ENCODE measurements around the gene ANXA1.

Gene ANXA1

GRCh38 chr9:73138516-73138915 is 13.1 kb upstream of the ANXA1 start:
- DNase-seq = no peak

DNA sequence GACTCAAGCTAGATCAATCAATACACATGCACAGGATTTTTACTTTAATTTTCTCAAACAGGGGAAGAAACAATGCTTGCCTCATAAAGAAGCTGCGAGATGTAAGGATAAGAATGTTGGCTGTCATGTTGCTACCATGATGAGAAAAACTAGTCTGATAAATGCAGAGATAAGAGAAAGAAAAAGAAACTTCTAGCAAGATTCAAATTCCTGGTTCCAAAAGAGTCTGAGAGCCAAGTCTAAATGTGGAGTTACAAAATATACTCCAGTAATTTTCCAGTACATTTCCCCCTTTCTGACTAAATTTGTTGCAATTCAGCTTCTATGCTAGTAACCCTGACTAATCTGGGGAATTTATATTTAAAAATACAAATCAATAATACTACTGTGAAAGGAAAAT is 10.4 kb upstream of the ANXA1 start:
- DNase-seq = no peak

- DNase-seq = no peak
Observed at GRCh38 chr9:73143711-73144328, 7.8 kb upstream of the ANXA1 start.

DNA sequence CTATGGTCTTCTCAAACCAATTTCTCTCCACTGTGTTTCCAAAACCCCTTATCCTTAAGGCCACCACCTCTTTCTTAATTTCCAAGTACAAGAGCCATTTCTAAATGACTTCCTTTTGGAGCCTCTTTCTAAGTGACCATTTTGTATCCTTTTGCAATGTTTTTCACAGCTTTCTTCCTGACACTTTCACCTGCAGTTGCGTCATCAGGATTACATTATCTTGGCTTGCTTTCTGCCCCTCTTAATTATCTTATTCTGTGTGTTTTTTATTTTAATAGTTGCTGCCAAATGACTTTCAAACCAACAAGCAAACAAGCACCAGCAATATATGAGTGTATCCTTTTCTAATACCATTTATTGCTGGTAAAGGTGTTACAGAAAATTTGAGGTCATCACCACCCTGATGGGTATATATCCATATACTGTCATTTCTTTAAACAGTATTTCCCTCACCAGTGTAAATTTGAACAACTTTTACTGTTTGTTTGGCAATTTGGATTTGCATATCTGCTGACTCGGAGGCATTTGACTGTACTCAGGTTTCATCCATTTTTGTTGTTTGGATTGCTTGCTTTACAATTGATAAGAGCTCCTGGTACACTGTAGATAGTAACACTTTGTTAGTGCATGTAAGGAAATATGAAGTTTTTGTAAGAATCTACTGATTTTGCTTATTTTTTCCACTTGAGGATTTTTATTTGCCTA is 5.4 kb upstream of the ANXA1 start:
- no peak for DNase-seq

DNA sequence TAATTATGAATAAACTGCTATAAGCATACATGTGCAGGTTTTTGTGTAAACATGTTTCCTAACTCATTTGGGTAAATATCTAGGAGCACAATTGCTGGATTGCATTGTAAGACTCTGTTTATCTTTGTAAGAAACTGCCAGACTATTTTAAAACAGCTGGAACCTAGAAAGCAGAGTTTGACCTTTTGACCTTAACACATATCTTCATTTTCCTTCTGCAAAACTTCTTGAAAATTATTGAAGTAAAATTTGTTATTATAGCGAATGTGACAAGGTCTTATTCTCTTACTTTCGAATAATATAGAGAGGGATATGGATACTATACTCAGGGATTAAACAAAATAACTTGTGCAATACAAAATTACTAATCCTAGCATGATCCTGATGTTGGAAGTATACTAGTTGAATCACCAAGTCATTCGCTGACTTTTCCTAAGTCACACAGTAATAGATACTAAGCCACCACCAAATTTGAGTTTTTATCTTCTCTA is 3.2 kb upstream of the ANXA1 start:
- no peak for DNase-seq

DNA sequence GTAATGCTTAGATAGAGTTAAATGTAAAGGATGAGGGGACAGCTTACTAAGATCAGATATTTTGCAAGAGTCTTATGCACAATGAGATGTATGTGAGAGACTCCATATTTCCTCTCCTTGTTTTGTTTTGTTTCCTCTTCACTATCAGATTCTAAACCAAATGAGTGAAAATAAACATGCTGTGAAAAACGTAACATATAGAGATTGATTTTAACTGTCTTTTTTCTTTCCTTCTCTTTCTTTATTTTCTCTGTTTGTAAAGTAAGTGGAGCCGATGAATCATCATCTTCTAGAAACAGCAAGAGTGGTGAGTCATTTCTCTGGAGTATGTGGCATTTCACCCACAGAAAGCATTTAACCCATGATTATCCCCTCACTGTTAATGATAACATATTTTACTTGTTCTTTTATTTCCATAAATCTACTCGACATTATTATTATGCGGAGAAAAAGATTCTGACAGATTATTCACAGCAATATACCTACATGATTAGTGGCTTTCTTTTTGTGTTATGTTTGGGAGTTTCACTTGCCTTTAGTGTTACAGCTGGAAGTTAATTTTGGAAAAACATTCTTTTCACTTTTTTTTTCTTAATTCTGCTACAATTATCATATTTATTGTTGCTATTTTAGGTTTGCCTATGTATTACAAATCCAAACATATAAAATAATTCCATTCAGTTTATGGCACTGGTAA is 2.1 kb upstream of the ANXA1 start:
- DNase-seq = no peak

DNA sequence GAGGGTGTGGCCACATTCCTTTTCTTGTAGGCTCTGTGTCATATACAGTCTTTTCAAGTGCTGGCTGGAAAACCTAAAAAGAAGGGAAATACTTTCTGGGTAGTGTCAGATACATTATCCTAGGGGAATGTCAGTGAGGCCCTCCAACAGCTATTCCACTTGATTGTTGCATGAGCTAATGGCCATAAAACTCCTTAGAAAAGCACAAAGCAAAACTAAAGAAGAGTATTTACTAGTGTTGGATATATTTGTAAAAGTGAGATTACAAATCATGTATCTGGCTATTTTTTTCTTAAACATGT is 829 bp downstream of the ANXA1 start:
- DNase-seq = no peak

DNA sequence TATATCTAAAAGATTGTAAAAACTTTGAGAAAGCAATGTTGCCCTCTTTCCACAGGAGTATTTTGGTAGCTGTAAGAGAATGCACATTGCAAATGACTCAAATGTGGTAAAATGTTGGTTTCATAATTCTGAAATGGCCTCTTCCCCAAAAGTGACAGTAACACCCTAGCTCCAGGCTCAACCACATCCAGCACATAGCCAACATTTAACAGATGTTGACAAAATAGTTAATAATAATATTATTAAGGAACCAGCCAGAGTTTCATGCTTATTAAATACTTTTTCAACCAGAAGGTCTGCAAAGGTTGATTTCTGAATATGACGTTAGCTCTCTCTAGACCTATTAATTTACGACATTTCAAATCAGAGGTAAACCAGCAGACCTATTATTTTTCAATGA is 1.3 kb downstream of the ANXA1 start:
- no peak for DNase-seq

DNA sequence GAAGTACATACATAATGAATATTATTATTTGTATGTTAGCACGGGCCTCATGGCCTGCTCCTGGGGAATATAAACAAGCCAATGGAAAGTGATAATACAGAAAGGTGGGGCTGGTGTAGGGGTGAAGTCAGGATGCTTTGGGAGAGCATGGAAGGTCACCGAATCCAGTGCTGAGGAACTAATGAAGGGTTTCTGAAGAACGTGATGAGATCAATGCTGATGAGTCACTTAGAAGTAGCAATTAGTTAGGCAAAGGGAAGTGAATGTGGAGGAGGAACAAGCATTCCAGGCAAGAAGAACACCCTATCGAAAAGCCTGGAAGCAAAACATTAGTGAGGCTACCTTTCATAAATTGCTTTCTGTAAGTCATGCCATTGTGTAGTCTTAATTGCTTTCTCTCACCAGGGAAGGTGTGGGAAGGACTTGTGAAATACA is 2.1 kb downstream of the ANXA1 start:
- no peak for DNase-seq

DNA sequence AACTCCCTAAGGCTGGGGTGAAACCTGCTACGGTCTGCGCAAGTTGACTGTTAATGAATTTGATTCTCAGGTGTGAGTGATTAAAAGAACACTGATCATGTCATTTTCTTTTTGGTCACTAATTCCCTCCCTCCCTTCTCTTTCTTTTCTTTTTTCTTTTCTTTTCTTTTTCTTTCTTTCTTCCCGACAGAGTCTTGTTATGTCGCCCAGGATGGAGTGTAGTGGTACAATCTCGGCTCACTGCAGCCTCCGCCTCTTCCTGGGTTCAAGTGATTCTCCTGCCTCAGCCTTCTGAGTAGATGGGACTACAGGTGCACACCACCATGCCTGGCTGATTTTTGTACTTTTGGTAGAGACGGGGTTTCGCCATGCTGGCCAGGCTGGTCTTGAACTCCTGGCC is 2.6 kb downstream of the ANXA1 start:
- no peak for DNase-seq

DNA sequence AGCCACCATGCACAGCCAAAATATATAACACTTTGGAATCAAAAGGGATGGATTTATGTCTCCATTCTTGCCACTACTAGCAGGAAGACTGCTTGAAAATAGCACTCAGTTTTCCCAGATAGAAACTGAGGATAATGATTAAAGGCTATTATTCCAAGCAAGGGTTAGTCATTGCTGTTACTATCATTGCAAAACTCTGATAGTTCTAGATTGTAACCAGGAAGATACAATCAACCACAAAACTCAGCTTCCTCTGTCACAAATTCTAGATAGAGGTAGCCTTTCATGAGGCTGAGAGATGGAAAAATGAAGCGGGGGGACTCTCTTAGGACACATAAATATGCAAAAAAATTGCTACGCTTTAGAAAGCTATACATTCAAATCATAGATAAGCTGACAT is 3.1 kb downstream of the ANXA1 start:
- DNase-seq = no peak

DNA sequence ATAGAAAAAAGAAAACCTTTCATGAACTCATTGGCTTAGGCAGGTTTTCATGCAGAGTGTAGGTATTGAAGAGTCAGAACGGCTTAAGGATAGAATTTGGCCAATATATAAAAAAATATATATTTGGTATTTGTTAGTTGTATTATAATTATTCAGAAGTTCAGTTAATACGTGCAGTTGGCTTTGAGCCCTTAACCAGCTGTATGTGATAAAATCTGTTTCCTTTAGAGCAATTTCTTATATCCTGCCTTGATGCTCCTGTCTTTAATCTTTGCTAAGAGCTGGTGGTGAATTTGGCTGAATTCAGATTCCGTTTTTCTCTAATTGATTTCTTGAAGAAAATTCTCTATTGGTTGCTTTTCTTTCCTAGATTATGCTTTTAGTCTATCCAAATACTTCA is 3.7 kb downstream of the ANXA1 start:
- no peak for DNase-seq

- DNase-seq = no peak
Observed at GRCh38 chr9:73155968-73156864, 4.6 kb downstream of the ANXA1 start.

DNA sequence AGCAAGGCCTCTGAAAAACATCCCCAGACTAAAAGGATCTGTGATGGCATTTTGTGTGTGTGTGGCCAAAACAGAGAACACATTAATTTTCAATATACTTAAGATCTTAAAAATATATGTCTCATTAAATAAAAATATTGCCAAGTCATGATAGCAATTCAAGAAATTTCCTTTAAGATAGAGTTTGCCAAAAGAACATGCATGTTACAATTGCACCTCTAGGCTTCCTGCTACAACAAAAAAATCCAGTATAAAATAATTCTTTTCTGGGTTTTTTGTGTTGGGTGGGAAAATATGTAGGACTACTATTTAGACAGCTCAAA is 5.2 kb downstream of the ANXA1 start:
- no peak for DNase-seq

DNA sequence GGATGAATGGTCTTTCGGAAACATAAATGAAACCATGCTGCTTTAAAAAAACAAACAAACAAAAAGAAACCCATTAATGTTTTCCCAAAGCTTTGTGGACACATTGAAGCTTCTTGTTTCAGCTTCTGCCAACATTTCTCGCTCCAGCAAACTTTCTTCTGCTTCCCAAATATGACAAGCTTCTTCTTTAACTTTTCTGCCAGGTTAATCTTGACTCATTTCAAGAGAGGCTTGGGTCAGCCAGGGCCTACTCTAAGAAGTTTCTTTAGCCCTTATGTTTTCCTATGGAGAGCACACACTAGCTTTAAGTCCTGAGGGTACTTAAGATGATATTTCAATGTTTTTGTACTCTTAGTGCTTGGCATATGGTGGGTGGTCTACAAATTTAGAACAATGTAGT is 6.1 kb downstream of the ANXA1 start:
- no peak for DNase-seq

DNA sequence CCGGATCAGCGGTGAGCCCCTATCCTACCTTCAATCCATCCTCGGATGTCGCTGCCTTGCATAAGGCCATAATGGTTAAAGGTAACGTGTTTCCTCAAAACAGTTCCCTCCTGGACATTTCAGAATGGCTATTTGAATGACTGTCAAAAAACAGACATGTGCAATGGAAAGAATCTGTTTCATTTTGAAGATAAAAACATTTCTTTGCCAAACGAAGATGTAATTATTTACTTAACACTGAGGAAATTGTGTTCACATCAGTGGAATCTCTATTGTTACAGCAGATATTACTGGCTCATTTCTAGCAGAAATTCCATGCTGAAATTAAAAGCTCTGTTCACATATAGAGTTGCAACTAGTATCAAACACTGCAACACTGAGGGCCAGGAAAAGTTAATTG is 7.1 kb downstream of the ANXA1 start:
- DNase-seq = no peak

GRCh38 chr9:73160868-73161267 is 9.2 kb downstream of the ANXA1 start:
- DNase-seq = no peak

DNA sequence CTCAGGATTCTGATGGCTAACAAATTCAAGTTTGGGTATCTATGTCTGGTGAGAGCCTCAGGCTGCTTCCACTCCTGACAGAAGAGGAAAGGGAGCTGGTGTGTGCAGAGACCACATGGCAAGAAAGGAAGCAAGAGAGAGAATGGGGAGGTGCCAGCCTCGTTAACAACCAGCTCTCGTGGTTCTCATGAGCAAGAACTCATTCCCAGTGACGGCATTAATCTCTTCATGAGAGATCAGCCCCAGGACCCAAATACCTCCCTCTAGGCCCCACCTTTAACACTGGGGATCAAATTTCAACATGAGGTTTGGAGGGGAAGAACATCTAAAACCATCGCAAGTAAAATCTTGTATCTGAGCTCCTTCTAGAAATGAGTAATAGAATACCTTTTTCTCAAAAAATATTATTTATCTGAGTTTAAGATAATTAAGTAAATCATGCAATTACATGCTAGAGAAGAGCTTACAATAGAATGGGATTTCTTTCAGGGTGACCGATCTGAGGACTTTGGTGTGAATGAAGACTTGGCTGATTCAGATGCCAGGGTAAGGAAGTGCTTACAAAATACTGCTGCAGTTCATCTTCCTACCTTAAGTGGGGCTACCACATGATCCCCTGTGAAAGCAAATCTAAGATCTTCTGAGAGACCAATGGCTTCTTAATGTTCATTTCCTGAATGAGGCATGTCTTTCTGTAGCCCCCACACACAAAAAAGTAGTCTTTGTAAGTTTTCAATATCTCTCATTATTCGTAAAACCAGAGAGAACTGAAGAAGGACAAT is 11.5 kb downstream of the ANXA1 start:
- DNase-seq = no peak

DNA sequence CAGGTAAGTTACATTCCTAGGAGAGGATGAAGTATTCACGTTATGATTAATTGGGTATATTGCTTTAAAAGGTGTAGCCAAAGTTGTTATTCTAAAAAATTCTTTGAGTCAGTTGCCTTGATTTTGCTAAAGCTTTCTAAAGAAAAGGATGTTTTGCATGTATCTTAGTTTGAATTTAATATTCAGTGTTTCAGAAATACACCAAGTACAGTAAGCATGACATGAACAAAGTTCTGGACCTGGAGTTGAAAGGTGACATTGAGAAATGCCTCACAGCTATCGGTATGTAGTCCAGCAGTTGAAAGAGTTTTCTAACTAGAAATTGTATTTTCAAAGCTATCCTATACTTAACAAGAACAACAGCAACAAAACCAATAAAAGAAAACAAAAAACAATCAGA is 14.2 kb downstream of the ANXA1 start:
- DNase-seq = no peak

- no peak for DNase-seq
Observed at GRCh38 chr9:73166468-73166867, 14.8 kb downstream of the ANXA1 start.

GRCh38 chr9:73167614-73168013 is 15.9 kb downstream of the ANXA1 start:
- DNase-seq = no peak

- DNase-seq = no peak
Observed at GRCh38 chr9:73168298-73168934, 16.8 kb downstream of the ANXA1 start.

Measured in SHP77 (cell line).